ENCODE data around the gene RNASE7. TPM values are rescaled to one million over a fixed set of nuclear protein-coding genes. Genes with fewer than 3 reads are reported as not detected.

The RNASE7 gene
- total RNA-seq, 1 experiment from 2014 or later = not detected

- no peak for ATAC-seq
- BruUV-seq (replicated peaks) = no TSS peak
- ChIA-PET POLR2A (no interaction called here), RAD21 (ENCODE audit: low non-redundant PET in 1 of 2, low total read pairs in 2 of 2, uncharacterized antibody in 2 of 2, unreplicated experiment in 2 of 2) (no interaction called here), CTCF (interaction anchor here (1.1 to 3.0 kb wide), 3 partner anchors 9 to 191 kb away, joined by 3 to 8 read pairs (median 4); no protein-coding TSS in a partner anchor)
- no peaks in the 10 kb centered on the region for H3K9me2 ChIP-seq (ENCODE audit: insufficient read depth)
- intact Hi-C loops (cut with micrococcal nuclease) = no loop called here
- no peaks in the 10 kb centered on the region for H3K79me2 ChIP-seq (ENCODE audit: insufficient read depth, low read length)
- H3K36me3 ChIP-seq (ENCODE audit: control insufficient read depth in 1 of 2, insufficient read depth in 2 of 2, low read length in 2 of 2) = no peaks in the 10 kb centered on the region
- H2AFZ ChIP-seq (ENCODE audit: low read depth, low read length, poor library complexity, severe bottlenecking) = no peak overlapping the region
- no peak overlapping the region for H3K4me3 ChIP-seq (replicated peaks in 1 of 2; ENCODE audit: low read depth in 1 of 2, low read length in 2 of 2)
- no peaks in the 10 kb centered on the region for H3K27me3 ChIP-seq (ENCODE audit: insufficient read depth, low read length)
- no peaks in the 10 kb centered on the region for H3K9me3 ChIP-seq (ENCODE audit: control insufficient read depth in 1 of 2, insufficient read depth in 1 of 2, low read depth in 1 of 2, low read length in 2 of 2)
- TF ChIP-seq CBX3 (IDR thresholded peaks at IDR 0.05; ENCODE audit: low read depth) (no peak), CTCF (IDR thresholded peaks at IDR 0.05 in 2 of 3, conservative IDR thresholded peaks at IDR 0.05 in 1 of 3; ENCODE audit: borderline replicate concordance in 1 of 3, insufficient read depth in 1 of 3, low read depth in 2 of 3, low read length in 2 of 3) (no peak)
- no peak for DNase-seq (ENCODE audit: low read depth, low spot score)
- H3K9ac ChIP-seq (ENCODE audit: low read length) = no peak overlapping the region
- H4K20me1 ChIP-seq (ENCODE audit: insufficient read depth) = no peaks in the 10 kb centered on the region
- H3K4me1 ChIP-seq (ENCODE audit: control insufficient read depth in 1 of 2, insufficient read depth in 2 of 2, low read length in 2 of 2) = no peaks in the 10 kb centered on the region
- no peak overlapping the region for H3K4me2 ChIP-seq (ENCODE audit: low read length)
- H3K27ac ChIP-seq (ENCODE audit: low read depth, low read length) = no peak overlapping the region
These were observed 6.5 kb downstream of the RNASE7 start for GRCh38 chr14:21048638-21049037.

GRCh38 chr14:21049271-21049673 lies 7.1 kb downstream of the RNASE7 start:
- Histone ChIP-seq H3K4me1 (ENCODE audit: control insufficient read depth in 1 of 2, insufficient read depth in 2 of 2, low read length in 2 of 2) (no peaks in the 10 kb centered on the region), H4K20me1 (ENCODE audit: insufficient read depth) (no peaks in the 10 kb centered on the region), H3K9ac (ENCODE audit: low read length) (no peak overlapping the region), H3K9me2 (ENCODE audit: insufficient read depth) (no peaks in the 10 kb centered on the region), H3K27me3 (ENCODE audit: insufficient read depth, low read length) (no peaks in the 10 kb centered on the region), H3K4me2 (ENCODE audit: low read length) (no peak overlapping the region), H2AFZ (ENCODE audit: low read depth, low read length, poor library complexity, severe bottlenecking) (no peak overlapping the region), H3K36me3 (ENCODE audit: control insufficient read depth in 1 of 2, insufficient read depth in 2 of 2, low read length in 2 of 2) (no peaks in the 10 kb centered on the region), H3K79me2 (ENCODE audit: insufficient read depth, low read length) (no peaks in the 10 kb centered on the region), H3K4me3 (replicated peaks in 1 of 2; ENCODE audit: low read depth in 1 of 2, low read length in 2 of 2) (no peak overlapping the region), H3K27ac (ENCODE audit: low read depth, low read length) (no peak overlapping the region), H3K9me3 (ENCODE audit: control insufficient read depth in 1 of 2, insufficient read depth in 1 of 2, low read depth in 1 of 2, low read length in 2 of 2) (no peaks in the 10 kb centered on the region)
- ATAC-seq (no peak), DNase-seq (ENCODE audit: low read depth, low spot score) (no peak)
- no TSS peak for BruUV-seq (replicated peaks)
- ChIA-PET RAD21 (ENCODE audit: low non-redundant PET in 1 of 2, low total read pairs in 2 of 2, uncharacterized antibody in 2 of 2, unreplicated experiment in 2 of 2) (no interaction called here), POLR2A (no interaction called here), CTCF (interaction anchor here (3.0 kb wide), 1 partner anchor 9 kb away, joined by 8 read pairs; no protein-coding TSS in a partner anchor)
- intact Hi-C loops (cut with micrococcal nuclease) = no loop called here
- no peak for TF ChIP-seq ELF1 (IDR thresholded peaks at IDR 0.05; ENCODE audit: borderline replicate concordance, low read depth)
- TF ChIP-seq ZNF274 (IDR thresholded peaks at IDR 0.05; ENCODE audit: low read depth, low read length) = no peak
- TF ChIP-seq CTCF (IDR thresholded peaks at IDR 0.05 in 2 of 3, conservative IDR thresholded peaks at IDR 0.05 in 1 of 3; ENCODE audit: borderline replicate concordance in 1 of 3, insufficient read depth in 1 of 3, low read depth in 2 of 3, low read length in 2 of 3) = no peak
- TF ChIP-seq MAX (IDR thresholded peaks at IDR 0.05) = no peak
- no peak for TF ChIP-seq SRF (IDR thresholded peaks at IDR 0.05; ENCODE audit: low read depth)
- TF ChIP-seq EZH2 (IDR thresholded peaks at IDR 0.05) = no peak
- TF ChIP-seq CBX3 (IDR thresholded peaks at IDR 0.05; ENCODE audit: low read depth) = no peak
- no peak for TF ChIP-seq ZFX (IDR thresholded peaks at IDR 0.05)
- no peak for TF ChIP-seq TCF7L2 (IDR thresholded peaks at IDR 0.05; ENCODE audit: borderline replicate concordance, extremely low read depth, insufficient read depth, insufficient read length)
- no peak for TF ChIP-seq RAD21 (IDR thresholded peaks at IDR 0.05; ENCODE audit: low read depth)
- TF ChIP-seq ZBTB33 (IDR thresholded peaks at IDR 0.05; ENCODE audit: extremely low read depth, insufficient replicate concordance, low read length) = no peak
- no peak for TF ChIP-seq ATF3 (IDR thresholded peaks at IDR 0.05)
- TF ChIP-seq SIN3A (IDR thresholded peaks at IDR 0.05; ENCODE audit: low read depth) = no peak
